ENCODE measurements around the gene STXBP5. TPM values are rescaled to one million over a fixed set of nuclear protein-coding genes. Genes with fewer than 3 reads are reported as not detected.

The STXBP5 gene
- total and polyA plus RNA-seq, 2 of the 13 experiments (the other 11 are each of a cell fraction or from before 2014, with no cell fraction given): 8.8 to 19.4 TPM

DNA sequence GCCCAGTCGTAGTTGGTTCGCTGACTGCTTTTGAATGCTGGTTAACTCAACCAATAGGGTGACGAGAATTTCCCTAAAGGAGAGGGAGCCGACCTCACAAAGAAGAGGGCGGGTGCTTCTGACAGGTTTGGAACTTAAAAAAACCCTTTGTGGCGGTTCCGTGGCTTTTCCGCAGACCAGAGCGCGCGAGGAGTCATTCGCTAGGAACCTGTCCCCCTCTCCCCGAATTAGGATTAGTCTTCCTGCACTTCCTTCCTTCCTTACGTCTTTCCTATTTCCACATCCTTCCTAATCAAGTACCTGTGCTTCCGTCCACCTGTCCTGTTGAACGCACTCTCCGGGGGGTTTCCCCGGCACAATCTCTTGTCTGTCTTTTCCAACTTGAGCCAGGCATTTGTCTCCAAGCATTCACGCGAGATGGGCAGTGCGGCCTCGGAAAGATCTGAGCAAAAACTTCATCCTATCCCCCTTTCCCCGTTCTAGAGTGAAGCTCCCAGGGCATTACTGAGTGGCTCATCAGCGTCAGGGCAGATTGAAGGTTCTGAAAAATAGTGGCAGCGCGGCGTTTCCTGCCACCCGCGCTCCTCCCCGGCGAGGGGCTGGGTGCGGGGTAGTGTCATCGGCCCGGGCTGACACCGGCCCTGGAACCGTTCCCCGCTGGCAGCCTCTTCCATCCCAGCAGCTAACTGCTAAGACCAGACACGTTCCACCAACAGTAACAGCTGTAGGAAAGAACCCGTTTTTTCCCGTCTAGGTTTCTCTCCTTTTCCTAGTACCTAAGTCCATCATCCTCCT, 1.5 kb upstream of the STXBP5 start (continued):
- TF ChIP-seq ZBTB42 (CRISPR knock-in tag; IDR thresholded peaks at IDR 0.05): no peak
- TF ChIP-seq KDM5B (CRISPR knock-in tag; IDR thresholded peaks at IDR 0.05; ENCODE audit: borderline replicate concordance): peak; percentile 63; the same call in 1 of the 2 replicates
- peak; percentile 19; the same call in 1 of the 2 replicates for TF ChIP-seq ETV6 (CRISPR knock-in tag; conservative IDR thresholded peaks at IDR 0.05)
- TF ChIP-seq HDAC1 (CRISPR knock-in tag; IDR thresholded peaks at IDR 0.05): peak; percentile 77
- no peak for TF ChIP-seq ZFY (CRISPR knock-in tag; IDR thresholded peaks at IDR 0.05)
- peak; percentile 62 for TF ChIP-seq ZNF292 (CRISPR knock-in tag; IDR thresholded peaks at IDR 0.05; ENCODE audit: borderline replicate concordance, low read depth)
- no peak for TF ChIP-seq CBFB (CRISPR knock-in tag; IDR thresholded peaks at IDR 0.05)
- TF ChIP-seq KLF6 (CRISPR knock-in tag; IDR thresholded peaks at IDR 0.05): 0 out of 2 replicates have a peak, but pooled peaks have one; percentile 16
- TF ChIP-seq YY1 (IDR thresholded peaks at IDR 0.05; ENCODE audit: insufficient read depth, insufficient replicate concordance, low read depth, low read length): no peak
- TF ChIP-seq HCFC1 (IDR thresholded peaks at IDR 0.05; ENCODE audit: low read depth, low read length): peak; percentile 90
- TF ChIP-seq ARNTL (CRISPR knock-in tag; IDR thresholded peaks at IDR 0.05): 0 out of 2 replicates have a peak, but pooled peaks have one; percentile 19
- TF ChIP-seq MAZ (IDR thresholded peaks at IDR 0.05; ENCODE audit: borderline replicate concordance, low read depth, low read length): 0 out of 2 replicates have a peak, but pooled peaks have one; percentile 42
- TF ChIP-seq MAZ (CRISPR knock-in tag; IDR thresholded peaks at IDR 0.05; ENCODE audit: low read depth): no peak
- TF ChIP-seq GABPA (IDR thresholded peaks at IDR 0.05; ENCODE audit: low read depth, low read length): peak; percentile 30
- no peak; the same call in 1 of the 2 replicates for TF ChIP-seq GABPA (CRISPR knock-in tag; IDR thresholded peaks at IDR 0.05; ENCODE audit: low read depth)
- TF ChIP-seq, protein P1, sequence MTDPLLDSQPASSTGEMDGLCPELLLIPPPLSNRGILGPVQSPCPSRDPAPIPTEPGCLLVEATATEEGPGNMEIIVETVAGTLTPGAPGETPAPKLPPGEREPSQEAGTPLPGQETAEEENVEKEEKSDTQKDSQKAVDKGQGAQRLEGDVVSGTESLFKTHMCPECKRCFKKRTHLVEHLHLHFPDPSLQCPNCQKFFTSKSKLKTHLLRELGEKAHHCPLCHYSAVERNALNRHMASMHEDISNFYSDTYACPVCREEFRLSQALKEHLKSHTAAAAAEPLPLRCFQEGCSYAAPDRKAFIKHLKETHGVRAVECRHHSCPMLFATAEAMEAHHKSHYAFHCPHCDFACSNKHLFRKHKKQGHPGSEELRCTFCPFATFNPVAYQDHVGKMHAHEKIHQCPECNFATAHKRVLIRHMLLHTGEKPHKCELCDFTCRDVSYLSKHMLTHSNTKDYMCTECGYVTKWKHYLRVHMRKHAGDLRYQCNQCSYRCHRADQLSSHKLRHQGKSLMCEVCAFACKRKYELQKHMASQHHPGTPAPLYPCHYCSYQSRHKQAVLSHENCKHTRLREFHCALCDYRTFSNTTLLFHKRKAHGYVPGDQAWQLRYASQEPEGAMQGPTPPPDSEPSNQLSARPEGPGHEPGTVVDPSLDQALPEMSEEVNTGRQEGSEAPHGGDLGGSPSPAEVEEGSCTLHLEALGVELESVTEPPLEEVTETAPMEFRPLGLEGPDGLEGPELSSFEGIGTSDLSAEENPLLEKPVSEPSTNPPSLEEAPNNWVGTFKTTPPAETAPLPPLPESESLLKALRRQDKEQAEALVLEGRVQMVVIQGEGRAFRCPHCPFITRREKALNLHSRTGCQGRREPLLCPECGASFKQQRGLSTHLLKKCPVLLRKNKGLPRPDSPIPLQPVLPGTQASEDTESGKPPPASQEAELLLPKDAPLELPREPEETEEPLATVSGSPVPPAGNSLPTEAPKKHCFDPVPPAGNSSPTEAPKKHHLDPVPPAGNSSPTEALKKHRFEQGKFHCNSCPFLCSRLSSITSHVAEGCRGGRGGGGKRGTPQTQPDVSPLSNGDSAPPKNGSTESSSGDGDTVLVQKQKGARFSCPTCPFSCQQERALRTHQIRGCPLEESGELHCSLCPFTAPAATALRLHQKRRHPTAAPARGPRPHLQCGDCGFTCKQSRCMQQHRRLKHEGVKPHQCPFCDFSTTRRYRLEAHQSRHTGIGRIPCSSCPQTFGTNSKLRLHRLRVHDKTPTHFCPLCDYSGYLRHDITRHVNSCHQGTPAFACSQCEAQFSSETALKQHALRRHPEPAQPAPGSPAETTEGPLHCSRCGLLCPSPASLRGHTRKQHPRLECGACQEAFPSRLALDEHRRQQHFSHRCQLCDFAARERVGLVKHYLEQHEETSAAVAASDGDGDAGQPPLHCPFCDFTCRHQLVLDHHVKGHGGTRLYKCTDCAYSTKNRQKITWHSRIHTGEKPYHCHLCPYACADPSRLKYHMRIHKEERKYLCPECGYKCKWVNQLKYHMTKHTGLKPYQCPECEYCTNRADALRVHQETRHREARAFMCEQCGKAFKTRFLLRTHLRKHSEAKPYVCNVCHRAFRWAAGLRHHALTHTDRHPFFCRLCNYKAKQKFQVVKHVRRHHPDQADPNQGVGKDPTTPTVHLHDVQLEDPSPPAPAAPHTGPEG (CRISPR knock-in tag; IDR thresholded peaks at IDR 0.05): no peak
- TF ChIP-seq, protein P2, sequence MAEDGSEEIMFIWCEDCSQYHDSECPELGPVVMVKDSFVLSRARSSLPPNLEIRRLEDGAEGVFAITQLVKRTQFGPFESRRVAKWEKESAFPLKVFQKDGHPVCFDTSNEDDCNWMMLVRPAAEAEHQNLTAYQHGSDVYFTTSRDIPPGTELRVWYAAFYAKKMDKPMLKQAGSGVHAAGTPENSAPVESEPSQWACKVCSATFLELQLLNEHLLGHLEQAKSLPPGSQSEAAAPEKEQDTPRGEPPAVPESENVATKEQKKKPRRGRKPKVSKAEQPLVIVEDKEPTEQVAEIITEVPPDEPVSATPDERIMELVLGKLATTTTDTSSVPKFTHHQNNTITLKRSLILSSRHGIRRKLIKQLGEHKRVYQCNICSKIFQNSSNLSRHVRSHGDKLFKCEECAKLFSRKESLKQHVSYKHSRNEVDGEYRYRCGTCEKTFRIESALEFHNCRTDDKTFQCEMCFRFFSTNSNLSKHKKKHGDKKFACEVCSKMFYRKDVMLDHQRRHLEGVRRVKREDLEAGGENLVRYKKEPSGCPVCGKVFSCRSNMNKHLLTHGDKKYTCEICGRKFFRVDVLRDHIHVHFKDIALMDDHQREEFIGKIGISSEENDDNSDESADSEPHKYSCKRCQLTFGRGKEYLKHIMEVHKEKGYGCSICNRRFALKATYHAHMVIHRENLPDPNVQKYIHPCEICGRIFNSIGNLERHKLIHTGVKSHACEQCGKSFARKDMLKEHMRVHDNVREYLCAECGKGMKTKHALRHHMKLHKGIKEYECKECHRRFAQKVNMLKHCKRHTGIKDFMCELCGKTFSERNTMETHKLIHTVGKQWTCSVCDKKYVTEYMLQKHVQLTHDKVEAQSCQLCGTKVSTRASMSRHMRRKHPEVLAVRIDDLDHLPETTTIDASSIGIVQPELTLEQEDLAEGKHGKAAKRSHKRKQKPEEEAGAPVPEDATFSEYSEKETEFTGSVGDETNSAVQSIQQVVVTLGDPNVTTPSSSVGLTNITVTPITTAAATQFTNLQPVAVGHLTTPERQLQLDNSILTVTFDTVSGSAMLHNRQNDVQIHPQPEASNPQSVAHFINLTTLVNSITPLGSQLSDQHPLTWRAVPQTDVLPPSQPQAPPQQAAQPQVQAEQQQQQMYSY (CRISPR knock-in tag; IDR thresholded peaks at IDR 0.05): no peak
- no peak for TF ChIP-seq ZNF280B (CRISPR knock-in tag; IDR thresholded peaks at IDR 0.05; ENCODE audit: borderline replicate concordance)
- no peak for TF ChIP-seq ZSCAN9 (CRISPR knock-in tag; IDR thresholded peaks at IDR 0.05; ENCODE audit: borderline replicate concordance)
